VCaP (cell line): ENCODE measurements around the gene KRT38.

Source experiments
- H3K27ac ChIP-seq: fragments of 450-650 bp; 2 replicates; pipeline ENCODE4 v1.5.1; 2017
- CTCF ChIP-seq: fragments of 450-650 bp; conservative IDR thresholded peaks from 2 replicates; pipeline ENCODE4 v1.5.1; 2017; ENCODE audit warnings: mild to moderate bottlenecking, moderate library complexity

Gene KRT38

GRCh38 chr17:41448506-41448905, 7.7 kb upstream of the KRT38 start:
- no peak for TF ChIP-seq CTCF
- H3K27ac ChIP-seq = no peak overlapping the region

GRCh38 chr17:41446806-41447205, 6.0 kb upstream of the KRT38 start:
- TF ChIP-seq CTCF = no peak
- no peak overlapping the region for H3K27ac ChIP-seq

- H3K27ac ChIP-seq = no peak overlapping the region
- TF ChIP-seq CTCF = no peak
Observed at GRCh38 chr17:41444640-41445039, 3.9 kb upstream of the KRT38 start.

GRCh38 chr17:41444186-41444585, 3.4 kb upstream of the KRT38 start:
- TF ChIP-seq CTCF = no peak
- no peak overlapping the region for H3K27ac ChIP-seq

GRCh38 chr17:41442739-41443138, 2.0 kb upstream of the KRT38 start:
- TF ChIP-seq CTCF = no peak
- no peak overlapping the region for H3K27ac ChIP-seq

- H3K27ac ChIP-seq = no peak overlapping the region
- no peak for TF ChIP-seq CTCF
Observed at GRCh38 chr17:41439375-41439774, 1.4 kb downstream of the KRT38 start.

- TF ChIP-seq CTCF = no peak
- H3K27ac ChIP-seq = no peak overlapping the region
Observed at GRCh38 chr17:41437769-41438168, 3.0 kb downstream of the KRT38 start.

GRCh38 chr17:41437254-41437653, 3.5 kb downstream of the KRT38 start:
- no peak overlapping the region for H3K27ac ChIP-seq
- no peak for TF ChIP-seq CTCF
